Body of pancreas (tissue), 4 donors: ENCODE results near the gene MAMDC2.

Experiments
- CTCF ChIP-seq, 7 experiments: fragments of 450-650 bp in 4 of 7; fragments of 200-600 bp in 3 of 7; sonication (generic) in 3 of 7; IDR thresholded peaks; one replicate each; pipeline ENCODE4 v1.5.1; 2016 to 2019; ENCODE audit warnings: antibody characterized with exemption in 7 of 7
- POLR2A ChIP-seq, 3 donors: fragments of 450-650 bp; IDR thresholded peaks; one replicate each; pipeline ENCODE4 v1.6.1; 2016; ENCODE audit warnings: antibody characterized with exemption in 3 of 3, mild to moderate bottlenecking in 2 of 3

- no peak for TF ChIP-seq POLR2A (IDR thresholded peaks at IDR 0.05)
- TF ChIP-seq CTCF (IDR thresholded peaks at IDR 0.05) = no peak
Measured at GRCh38 chr9:70058569-70059116, 15.0 kb downstream of the MAMDC2 start.
